GM18508 (cell line): ENCODE results near the gene LMCD1.

ENCODE experiments used
- ATAC-seq: cut with Tn5 transposase; IDR thresholded peaks from one replicate; pipeline ENCODE4 v1.9.1; 2021; ENCODE audit warnings: moderate number of reproducible peaks; ENCODE audit not compliant: insufficient read depth, unreplicated experiment

Gene LMCD1

GRCh38 chr3:8555725-8556472, 54.3 kb downstream of the LMCD1 start:
- no peak for ATAC-seq

GRCh38 chr3:8556473-8556869, 54.8 kb downstream of the LMCD1 start:
- ATAC-seq = no peak

- ATAC-seq = no peak
Measured at GRCh38 chr3:8557298-8557697, 55.7 kb downstream of the LMCD1 start.

- ATAC-seq = no peak
Measured at GRCh38 chr3:8558645-8559044, 57.0 kb downstream of the LMCD1 start.

- no peak for ATAC-seq
Measured at GRCh38 chr3:8559351-8559750, 57.7 kb downstream of the LMCD1 start.

GRCh38 chr3:8560366-8561007, 58.9 kb downstream of the LMCD1 start:
- ATAC-seq = no peak

GRCh38 chr3:8561370-8561769, 59.7 kb downstream of the LMCD1 start:
- no peak for ATAC-seq

GRCh38 chr3:8562081-8562595, 60.5 kb downstream of the LMCD1 start:
- no peak for ATAC-seq

- ATAC-seq = no peak
Measured at GRCh38 chr3:8563146-8563545, 61.5 kb downstream of the LMCD1 start.

GRCh38 chr3:8563597-8563996, 62.0 kb downstream of the LMCD1 start:
- no peak for ATAC-seq

GRCh38 chr3:8565376-8565775, 63.8 kb downstream of the LMCD1 start:
- no peak for ATAC-seq

- no peak for ATAC-seq
Measured at GRCh38 chr3:8567784-8568575, 66.4 kb downstream of the LMCD1 start.

GRCh38 chr3:8571256-8571655, 69.6 kb downstream of the LMCD1 start:
- ATAC-seq = no peak

- no peak for ATAC-seq
Measured at GRCh38 chr3:8573342-8573926, 71.8 kb downstream of the LMCD1 start.

GRCh38 chr3:8574040-8574669, 72.5 kb downstream of the LMCD1 start:
- ATAC-seq = no peak

- no peak for ATAC-seq
Measured at GRCh38 chr3:8574670-8575322, 73.2 kb downstream of the LMCD1 start.

- no peak for ATAC-seq
Measured at GRCh38 chr3:8575364-8576104, 73.9 kb downstream of the LMCD1 start.

- no peak for ATAC-seq
Measured at GRCh38 chr3:8576436-8576835, 74.8 kb downstream of the LMCD1 start.
